ACHN (cell line): ENCODE measurements around the gene CIITA.
A peak's percentile ranks its signal among the peaks of the same experiment; 100 is the strongest.
"Not testable (repeated sequence)": the region's sequence is repeated elsewhere in the genome, so short reads cannot be mapped to it uniquely, and the experiment has no call there.

Source experiments
- DNase-seq: peaks from one replicate; pipeline ENCODE4 v3.0.0-alpha.2; 2015
- in situ Hi-C: cut with HindIII; loops from 2 replicates; pipeline ENCODE4 v1.10.0; 2017; ENCODE audit warnings: low sequenced_read_pairs, low pct_ligation_motif_present, low pct_unique_long_range_greater_than_20kb

Gene CIITA

GRCh38 chr16:10939649-10940234 lies 62.7 kb downstream of the CIITA start:
- in situ Hi-C loops: loop anchor here (25.0 kb wide), 1 partner anchor 202 kb away; the partner anchor contains the start of gene NUBP1
- no peak for DNase-seq

- in situ Hi-C loops: loop anchor here (25.0 kb wide), 1 partner anchor 203 kb away; the partner anchor contains the start of gene NUBP1
These were observed 63.6 kb downstream of the CIITA start for GRCh38 chr16:10940501-10941079.

GRCh38 chr16:10941127-10941933 lies 64.3 kb downstream of the CIITA start:
- peak; percentile 21 for DNase-seq
- in situ Hi-C loops: loop anchor here (25.0 kb wide), 1 partner anchor 204 kb away; the partner anchor contains the start of gene NUBP1

More at GRCh38 chr16:10940501-10941079, 63.6 kb downstream of the CIITA start:
- no peak for DNase-seq

- in situ Hi-C loops: loop anchor here (25.0 kb wide), 1 partner anchor 205 kb away; the partner anchor contains the start of gene NUBP1
- not testable (repeated sequence) for DNase-seq
These were observed 64.9 kb downstream of the CIITA start for GRCh38 chr16:10941935-10942351.

GRCh38 chr16:10942352-10943063 lies 65.5 kb downstream of the CIITA start, which contains the start of gene DEXI:
Gene DEXI, minus strand, starts transcription at chr16:10942468. Its CDS starts 463 bp downstream, at chr16:10942005.
- in situ Hi-C loops: loop anchor here (25.0 kb wide), 1 partner anchor 205 kb away; the partner anchor contains the start of gene NUBP1
- peak; percentile 95 for DNase-seq

- peak; percentile 12 for DNase-seq
- in situ Hi-C loops: loop anchor here (25.0 kb wide), 1 partner anchor 206 kb away; the partner anchor contains the start of gene NUBP1
These were observed 66.0 kb downstream of the CIITA start for GRCh38 chr16:10943064-10943353.

GRCh38 chr16:10944249-10945064 lies 67.5 kb downstream of the CIITA start, which contains the start of gene CLEC16A:
Gene CLEC16A, plus strand, starts transcription at chr16:10944564. Its CDS starts 154 bp downstream, at chr16:10944718.
- in situ Hi-C loops: loop anchor here (25.0 kb wide), 1 partner anchor 207 kb away; the partner anchor contains the start of gene NUBP1
- peak; percentile 99 for DNase-seq

- no peak for DNase-seq
- in situ Hi-C loops: loop anchor here (25.0 kb wide), 1 partner anchor 208 kb away; the partner anchor contains the start of gene NUBP1
These were observed 68.2 kb downstream of the CIITA start for GRCh38 chr16:10945065-10945787.

- in situ Hi-C loops: loop anchor here (25.0 kb wide), 1 partner anchor 209 kb away; the partner anchor contains the start of gene NUBP1
- no peak for DNase-seq
These were observed 69.3 kb downstream of the CIITA start for GRCh38 chr16:10946308-10946707.

- DNase-seq: no peak
These were observed 70.3 kb downstream of the CIITA start for GRCh38 chr16:10947211-10947787.

GRCh38 chr16:10949424-10949970 lies 72.5 kb downstream of the CIITA start:
- in situ Hi-C loops: loop anchor here (25.0 kb wide), 1 partner anchor 212 kb away; the partner anchor contains the start of gene NUBP1

More at GRCh38 chr16:10947211-10947787, 70.3 kb downstream of the CIITA start:
- in situ Hi-C loops: loop anchor here (25.0 kb wide), 1 partner anchor 210 kb away; the partner anchor contains the start of gene NUBP1

GRCh38 chr16:10950393-10950792 lies 73.4 kb downstream of the CIITA start:
- in situ Hi-C loops: no loop called here
- DNase-seq: peak; percentile 28

More at GRCh38 chr16:10949424-10949970, 72.5 kb downstream of the CIITA start:
- peak; percentile 85 for DNase-seq

GRCh38 chr16:10951026-10951425 lies 74.0 kb downstream of the CIITA start:
- DNase-seq: no peak
- in situ Hi-C loops: no loop called here

GRCh38 chr16:10954903-10955302 lies 77.9 kb downstream of the CIITA start:
- DNase-seq: no peak
- in situ Hi-C loops: no loop called here

- DNase-seq: no peak
- in situ Hi-C loops: no loop called here
These were observed 80.9 kb downstream of the CIITA start for GRCh38 chr16:10957771-10958482.
